22Rv1 (cell line): Measurements from ENCODE around the gene DACH1.

Experiments used
- H3K27ac ChIP-seq: fragments of 450-650 bp; 2 replicates; pipeline ENCODE4 v1.5.1; 2017
- ZFX ChIP-seq: fragments of 450-650 bp; IDR thresholded peaks from 2 replicates; pipeline ENCODE4 v1.6.1; 2017; ENCODE audit warnings: antibody characterized with exemption, borderline replicate concordance
- TF ChIP-seq, protein P1 (sequence below): fragments of 450-650 bp; IDR thresholded peaks from 2 replicates; pipeline ENCODE4 v1.5.1; 2017; ENCODE audit warnings: mild to moderate bottlenecking

The DACH1 gene

DNA sequence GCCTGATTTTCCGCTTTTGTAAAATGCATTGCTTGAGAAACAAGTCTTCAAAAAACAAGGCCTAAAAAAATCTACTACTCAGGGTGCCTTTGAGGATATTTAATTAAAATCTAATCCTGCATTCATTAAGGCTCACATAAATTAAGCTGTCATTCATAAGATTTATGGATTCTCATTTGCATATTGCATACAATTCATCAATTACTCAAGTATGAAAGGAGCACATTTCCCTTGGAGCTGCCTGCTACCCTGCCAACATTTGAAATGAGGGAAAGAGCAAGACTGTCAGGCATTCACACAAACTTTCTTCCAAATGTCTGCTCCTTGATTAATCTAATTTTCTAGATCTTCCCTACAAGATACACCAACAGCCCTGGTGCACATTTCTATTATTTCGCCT is 140.0 kb downstream of the DACH1 start:
- TF ChIP-seq ZFX, result no peak
- TF ChIP-seq, protein P1, sequence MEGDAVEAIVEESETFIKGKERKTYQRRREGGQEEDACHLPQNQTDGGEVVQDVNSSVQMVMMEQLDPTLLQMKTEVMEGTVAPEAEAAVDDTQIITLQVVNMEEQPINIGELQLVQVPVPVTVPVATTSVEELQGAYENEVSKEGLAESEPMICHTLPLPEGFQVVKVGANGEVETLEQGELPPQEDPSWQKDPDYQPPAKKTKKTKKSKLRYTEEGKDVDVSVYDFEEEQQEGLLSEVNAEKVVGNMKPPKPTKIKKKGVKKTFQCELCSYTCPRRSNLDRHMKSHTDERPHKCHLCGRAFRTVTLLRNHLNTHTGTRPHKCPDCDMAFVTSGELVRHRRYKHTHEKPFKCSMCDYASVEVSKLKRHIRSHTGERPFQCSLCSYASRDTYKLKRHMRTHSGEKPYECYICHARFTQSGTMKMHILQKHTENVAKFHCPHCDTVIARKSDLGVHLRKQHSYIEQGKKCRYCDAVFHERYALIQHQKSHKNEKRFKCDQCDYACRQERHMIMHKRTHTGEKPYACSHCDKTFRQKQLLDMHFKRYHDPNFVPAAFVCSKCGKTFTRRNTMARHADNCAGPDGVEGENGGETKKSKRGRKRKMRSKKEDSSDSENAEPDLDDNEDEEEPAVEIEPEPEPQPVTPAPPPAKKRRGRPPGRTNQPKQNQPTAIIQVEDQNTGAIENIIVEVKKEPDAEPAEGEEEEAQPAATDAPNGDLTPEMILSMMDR, result no peak
- no peak overlapping the region for H3K27ac ChIP-seq

DNA sequence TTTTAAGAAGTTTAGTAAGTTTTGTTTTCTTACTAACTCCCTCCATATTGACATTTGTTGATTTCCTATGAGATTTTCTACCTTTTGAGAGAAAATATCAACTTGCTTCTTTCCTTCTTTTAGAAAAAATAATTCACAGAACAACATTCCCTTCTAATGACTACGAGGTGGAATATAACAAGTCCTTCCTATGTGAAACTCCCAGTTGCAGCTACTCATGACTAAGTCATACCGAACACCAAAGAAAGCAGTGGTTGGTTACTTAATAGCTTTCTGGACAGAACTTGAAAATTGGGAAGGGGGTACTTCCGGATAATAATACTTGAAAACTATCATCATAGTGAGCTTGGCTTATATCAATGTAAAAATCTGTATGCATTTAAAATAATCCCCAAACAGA is 144.8 kb downstream of the DACH1 start:
- TF ChIP-seq ZFX, result no peak
- TF ChIP-seq, protein P1, result no peak
- H3K27ac ChIP-seq, result no peak overlapping the region

DNA sequence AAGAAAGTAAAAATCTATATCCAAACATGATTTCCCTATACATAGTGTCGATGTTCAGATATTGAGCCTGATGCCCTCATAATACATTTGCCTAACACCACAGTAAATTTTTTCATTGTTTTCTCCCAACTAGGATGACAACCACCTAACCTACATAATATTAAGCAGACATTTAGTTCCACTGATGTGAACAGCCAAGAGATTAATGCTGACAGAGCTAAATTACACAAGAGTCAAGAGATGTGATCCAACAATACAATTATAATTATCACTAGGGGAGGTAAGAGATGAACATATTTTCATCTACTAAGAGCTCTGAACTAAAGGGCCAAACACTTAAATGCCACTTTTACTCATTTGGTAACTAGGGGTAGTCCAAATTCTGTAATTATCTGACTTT is 145.9 kb downstream of the DACH1 start:
- TF ChIP-seq ZFX, result no peak
- TF ChIP-seq, protein P1, result no peak
- no peak overlapping the region for H3K27ac ChIP-seq

DNA sequence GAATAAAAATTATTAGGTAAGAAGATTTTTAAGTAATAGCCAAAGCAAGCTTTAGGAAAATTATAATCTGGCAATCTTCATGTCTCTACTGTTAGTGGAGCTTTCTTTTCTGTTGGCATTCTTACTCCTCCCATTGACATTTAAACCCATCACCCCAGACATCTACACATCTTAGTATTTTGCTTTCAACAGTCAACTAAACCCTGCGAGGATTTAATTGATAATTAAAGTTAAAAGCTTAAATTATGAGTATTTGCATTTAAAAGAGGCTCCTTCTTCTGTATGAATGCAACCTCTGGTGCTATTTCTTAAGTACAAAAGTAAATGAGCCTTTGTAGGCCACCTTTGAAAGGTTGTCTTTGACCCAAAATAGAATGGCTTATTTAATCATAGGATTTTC is 148.1 kb downstream of the DACH1 start:
- no peak for TF ChIP-seq ZFX
- TF ChIP-seq, protein P1, result no peak
- no peak overlapping the region for H3K27ac ChIP-seq

DNA sequence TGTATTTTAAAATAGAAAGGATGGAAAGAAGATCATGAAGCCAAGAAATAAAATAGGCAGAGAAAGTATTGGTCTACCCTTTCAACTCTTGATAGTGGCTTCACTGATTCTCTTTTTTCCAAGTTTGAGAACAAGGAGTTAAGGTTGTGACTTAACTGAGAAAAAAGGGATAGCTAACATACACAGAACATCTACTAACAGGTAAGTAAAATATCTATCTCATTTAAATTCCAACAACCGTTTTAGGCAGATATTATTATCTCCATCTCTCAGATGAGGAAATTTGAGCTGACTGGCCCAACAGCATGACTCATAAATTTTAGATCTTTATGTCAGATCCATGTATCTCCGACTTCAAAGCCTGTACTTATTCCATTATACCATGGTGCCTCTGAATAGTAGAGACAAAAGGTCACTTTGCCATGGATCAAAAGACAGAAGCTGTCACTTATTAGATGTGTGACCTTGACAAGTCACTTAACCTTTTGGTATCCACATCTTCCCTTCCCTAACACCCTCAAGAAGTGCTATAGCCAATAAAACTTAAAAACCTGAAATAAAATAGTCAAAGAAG is 152.1 kb downstream of the DACH1 start:
- no peak overlapping the region for H3K27ac ChIP-seq
- TF ChIP-seq ZFX, result no peak
- TF ChIP-seq, protein P1, result no peak

DNA sequence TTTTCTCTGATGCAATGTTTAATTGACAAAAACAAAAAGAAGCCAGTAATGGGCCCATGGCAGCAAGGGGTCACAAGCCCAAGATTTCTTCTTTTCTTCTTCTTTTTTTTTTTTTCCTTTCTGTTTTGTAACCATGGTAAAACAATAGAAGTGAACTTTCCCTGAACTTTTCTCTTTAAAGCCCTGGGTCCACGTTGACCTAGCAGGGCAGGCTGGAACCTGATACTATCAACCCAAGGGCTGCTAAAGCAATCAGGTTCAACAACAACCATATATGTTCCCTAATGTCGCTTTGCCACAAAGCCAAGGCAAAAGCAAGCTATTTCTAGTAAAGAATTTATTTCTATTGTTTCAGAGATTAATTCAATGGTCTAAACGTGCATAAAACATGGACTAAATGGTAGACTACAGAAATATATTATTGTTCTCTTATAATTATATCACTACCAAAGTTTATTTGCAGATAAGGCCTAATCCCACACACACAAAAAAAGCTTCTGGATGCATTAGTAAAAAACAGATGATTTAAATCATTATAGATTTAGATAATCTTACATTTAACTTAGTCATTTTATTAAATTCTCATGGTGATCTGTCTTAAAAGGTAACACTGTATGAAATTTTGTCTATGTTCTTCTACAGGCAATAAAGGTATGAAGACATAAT is 153.9 kb downstream of the DACH1 start:
- no peak overlapping the region for H3K27ac ChIP-seq
- TF ChIP-seq ZFX, result no peak
- TF ChIP-seq, protein P1, result no peak

DNA sequence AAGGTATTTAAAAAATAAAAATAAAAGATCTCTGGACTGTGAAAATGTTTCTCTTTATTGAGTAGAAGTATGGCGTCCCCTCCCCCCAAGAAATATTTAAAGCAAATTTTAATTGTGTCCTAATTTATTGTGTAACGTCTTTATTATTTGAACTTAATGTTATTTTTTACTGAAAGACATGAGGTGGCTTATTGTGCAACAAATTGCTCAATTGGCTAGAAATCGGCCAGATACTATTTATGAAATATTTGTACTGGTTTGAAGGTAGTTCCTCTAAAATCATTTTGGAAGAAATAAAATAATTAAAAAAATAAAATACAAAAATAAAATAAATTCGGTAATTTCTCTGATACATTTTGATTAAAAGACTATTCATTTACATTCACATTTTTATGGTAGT is 162.3 kb downstream of the DACH1 start:
- TF ChIP-seq ZFX, result no peak
- TF ChIP-seq, protein P1, result no peak
- H3K27ac ChIP-seq, result no peak overlapping the region
